Hepatocyte (in vitro differentiated cells): Measurements from ENCODE around the gene HIVEP2.

ENCODE experiments used
- CTCF ChIP-seq: fragments of 200-600 bp; sonication (generic); IDR thresholded peaks from 2 replicates; pipeline ENCODE4 v1.5.1; 2016; ENCODE audit warnings: antibody characterized with exemption, mild to moderate bottlenecking; ENCODE audit not compliant: poor library complexity
- EZH2 ChIP-seq: fragments of 200-600 bp; sonication (generic); IDR thresholded peaks from 2 replicates; pipeline ENCODE4 v1.6.1; 2016; ENCODE audit warnings: antibody characterized with exemption, mild to moderate bottlenecking, borderline replicate concordance
- EZH2phosphoT487 ChIP-seq: fragments of 200-600 bp; sonication (generic); IDR thresholded peaks from one replicate; pipeline ENCODE4 v1.6.1; 2018; ENCODE audit warnings: antibody characterized with exemption, mild to moderate bottlenecking, low read depth, moderate library complexity; ENCODE audit not compliant: unreplicated experiment, severe bottlenecking

- no peak for TF ChIP-seq CTCF
- no peak for TF ChIP-seq EZH2
- no peak for TF ChIP-seq EZH2phosphoT487
Observed at GRCh38 chr6:142718667-142719191, 226.2 kb downstream of the HIVEP2 start.
